OCI-LY1 (cell line): ENCODE data around the gene PMEPA1.

ENCODE experiments used
- H2AFZ ChIP-seq: fragments of 200-600 bp; sonication (generic), shearing (Covaris generic); 2 replicates; pipeline ENCODE4 v1.6.0; 2014; ENCODE audit warnings: antibody characterized with exemption, mild to moderate bottlenecking, low read length
- H3F3A ChIP-seq: fragments of 200-600 bp; sonication (generic), shearing (Covaris generic); 2 replicates; pipeline ENCODE4 v1.6.0; 2014; ENCODE audit warnings: mild to moderate bottlenecking, antibody characterized with exemption, low read length, moderate library complexity; ENCODE audit not compliant: insufficient read depth
- H3K27ac ChIP-seq: fragments of 200-600 bp; sonication (generic); 2 replicates; pipeline ENCODE4 v1.5.1; 2014; ENCODE audit warnings: low read length, mixed run types, mild to moderate bottlenecking, low read depth; ENCODE audit not compliant: poor library complexity, severe bottlenecking
- H3K27me3 ChIP-seq: fragments of 200-600 bp; sonication (generic); 2 replicates; pipeline ENCODE4 v1.6.0; 2014; ENCODE audit warnings: antibody characterized with exemption, mild to moderate bottlenecking, low read length, moderate library complexity; ENCODE audit not compliant: insufficient read depth
- H3K36me3 ChIP-seq: fragments of 200-600 bp; sonication (generic); 2 replicates; pipeline ENCODE4 v1.6.1; 2014; ENCODE audit warnings: mild to moderate bottlenecking, antibody characterized with exemption, low read length, moderate library complexity, mixed read lengths; ENCODE audit not compliant: insufficient read depth
- H3K4me1 ChIP-seq: fragments of 200-600 bp; sonication (generic); 2 replicates; pipeline ENCODE4 v1.5.1; 2014; ENCODE audit warnings: mild to moderate bottlenecking, low read length, moderate library complexity; ENCODE audit not compliant: insufficient read depth, severe bottlenecking
- H3K4me2 ChIP-seq: fragments of 200-600 bp; sonication (generic), shearing (Covaris generic); 2 replicates; pipeline ENCODE4 v1.6.1; 2014; ENCODE audit warnings: low read length
- H3K4me3 ChIP-seq: fragments of 200-600 bp; sonication (generic); 2 replicates; pipeline ENCODE4 v1.5.1; 2014; ENCODE audit warnings: low read length, low read depth, mild to moderate bottlenecking, mixed read lengths; ENCODE audit not compliant: poor library complexity, severe bottlenecking
- H3K79me2 ChIP-seq: fragments of 200-600 bp; shearing (Covaris generic); 2 replicates; pipeline ENCODE4 v1.6.1; 2016; ENCODE audit warnings: mixed run types, low read length, mixed read lengths; ENCODE audit not compliant: insufficient read depth
- H3K9ac ChIP-seq: fragments of 200-600 bp; sonication (generic), shearing (Covaris generic); 2 replicates; pipeline ENCODE4 v1.6.1; 2014; ENCODE audit warnings: mild to moderate bottlenecking, low read length, mixed read lengths
- H3K9me2 ChIP-seq: fragments of 200-600 bp; sonication (generic), shearing (Covaris generic); 2 replicates; pipeline ENCODE4 v1.6.1; 2014; ENCODE audit warnings: low read depth, mild to moderate bottlenecking, low read length, mixed read lengths
- H3K9me3 ChIP-seq: fragments of 200-600 bp; shearing (Covaris generic); 2 replicates; pipeline ENCODE4 v1.6.1; 2014; ENCODE audit warnings: low read length, mixed read lengths
- H4K20me1 ChIP-seq: fragments of 200-600 bp; sonication (generic), shearing (Covaris generic); 2 replicates; pipeline ENCODE4 v1.6.0; 2016; ENCODE audit warnings: mild to moderate bottlenecking, low read length; ENCODE audit not compliant: insufficient read depth
- CTCF ChIP-seq: fragments of 200-600 bp; sonication (generic), shearing (Covaris generic); IDR thresholded peaks from 2 replicates; pipeline ENCODE4 v1.5.1; 2017; ENCODE audit warnings: mild to moderate bottlenecking, antibody characterized with exemption, low read length, moderate library complexity, mixed read lengths
- EZH2 ChIP-seq: fragments of 200-600 bp; sonication (generic), shearing (Covaris generic); IDR thresholded peaks from 2 replicates; pipeline ENCODE4 v1.8.0; 2017; ENCODE audit warnings: borderline replicate concordance, mixed run types, mild to moderate bottlenecking, antibody characterized with exemption, low read length, moderate library complexity, mixed read lengths

Gene PMEPA1

GRCh38 chr20:57615445-57615811, 94.4 kb downstream of the PMEPA1 start:
- Histone ChIP-seq H3F3A (no peaks in the 10 kb centered on the region), H3K9me3 (no peaks in the 10 kb centered on the region), H3K4me1 (no peaks in the 10 kb centered on the region), H3K4me3 (no peak overlapping the region), H3K27me3 (peaks cover 17% of the 10 kb centered on the region), H3K9ac (no peak overlapping the region), H3K4me2 (no peak overlapping the region), H3K9me2 (no peaks in the 10 kb centered on the region), H2AFZ (no peak overlapping the region), H3K27ac (no peak overlapping the region), H3K79me2 (no peaks in the 10 kb centered on the region), H4K20me1 (no peaks in the 10 kb centered on the region), H3K36me3 (no peaks in the 10 kb centered on the region)
- no peak for TF ChIP-seq EZH2
- no peak for TF ChIP-seq CTCF

- Histone ChIP-seq H3K9me2 (no peaks in the 10 kb centered on the region), H3K9me3 (no peaks in the 10 kb centered on the region), H3K27ac (no peak overlapping the region), H3K36me3 (no peaks in the 10 kb centered on the region), H3K4me2 (no peak overlapping the region), H4K20me1 (no peaks in the 10 kb centered on the region), H3K4me3 (no peak overlapping the region), H3K79me2 (no peaks in the 10 kb centered on the region), H2AFZ (no peak overlapping the region), H3K27me3 (peaks cover 11% of the 10 kb centered on the region), H3F3A (no peaks in the 10 kb centered on the region), H3K4me1 (no peaks in the 10 kb centered on the region), H3K9ac (no peak overlapping the region)
- TF ChIP-seq EZH2 (no peak), CTCF (no peak)
Observed at GRCh38 chr20:57614490-57615444, 95.0 kb downstream of the PMEPA1 start.

- H3K36me3 ChIP-seq = no peaks in the 10 kb centered on the region
- no peak overlapping the region for H2AFZ ChIP-seq
- H3K4me1 ChIP-seq = no peaks in the 10 kb centered on the region
- H3K79me2 ChIP-seq = no peaks in the 10 kb centered on the region
- H3F3A ChIP-seq = no peaks in the 10 kb centered on the region
- H3K9me2 ChIP-seq = no peaks in the 10 kb centered on the region
- no peak overlapping the region for H3K4me3 ChIP-seq
- no peak overlapping the region for H3K4me2 ChIP-seq
- H3K9me3 ChIP-seq = no peaks in the 10 kb centered on the region
- H3K27ac ChIP-seq = no peak overlapping the region
- H3K27me3 ChIP-seq = peaks cover 21% of the 10 kb centered on the region
- no peak overlapping the region for H3K9ac ChIP-seq
- H4K20me1 ChIP-seq = no peaks in the 10 kb centered on the region
- TF ChIP-seq CTCF (no peak), EZH2 (no peak)
Observed at GRCh38 chr20:57613481-57613921, 96.3 kb downstream of the PMEPA1 start.
